HepG2 (cell line): ENCODE results near the gene LRRC45. TPM values are rescaled to one million over a fixed set of nuclear protein-coding genes. Genes with fewer than 3 reads are reported as not detected.

Experiments used
- CREB1 ChIP-seq, 2 experiments: fragments of 450-650 bp in 1 of 2; IDR thresholded peaks; 2 replicates each; pipeline ENCODE4 v1.6.1; 2016 to 2017; ENCODE audit warnings: control low read depth in 1 of 2, mild to moderate bottlenecking in 1 of 2, missing compliant biosample characterization in 1 of 2, missing genetic modification characterization in 1 of 2
- GPBP1L1 ChIP-seq: sonication (generic); formaldehyde crosslinking; IDR thresholded peaks from 2 replicates; pipeline ENCODE4 v1.5.0; 2020; ENCODE audit warnings: mild to moderate bottlenecking, missing genetic modification reagents
- KLF6 ChIP-seq: IDR thresholded peaks from 2 replicates; pipeline ENCODE4 v1.8.0; 2016; ENCODE audit warnings: missing biosample characterization, missing genetic modification reagents
- NONO ChIP-seq, 2 experiments: fragments of 450-650 bp in 1 of 2; sonication (generic) in 1 of 2; formaldehyde crosslinking in 1 of 2; IDR thresholded peaks in 1 of 2; conservative IDR thresholded peaks in 1 of 2; 2 replicates each; pipeline versions ENCODE4 v1.6.1 to v1.8.0; 2017 to 2022; ENCODE audit warnings: mild to moderate bottlenecking in 1 of 2, missing genetic modification reagents in 1 of 2, moderate library complexity in 1 of 2
- NR3C1 ChIP-seq: sonication (generic); formaldehyde crosslinking; IDR thresholded peaks from 2 replicates; pipeline ENCODE4 v1.4.0; 2020; ENCODE audit warnings: missing genetic modification reagents
- RORA ChIP-seq: sonication (generic); formaldehyde crosslinking; IDR thresholded peaks from 2 replicates; pipeline ENCODE4 v1.5.0; 2020; ENCODE audit warnings: mild to moderate bottlenecking, missing genetic modification reagents, moderate library complexity
- STAT5B ChIP-seq: sonication (generic); formaldehyde crosslinking; IDR thresholded peaks from 2 replicates; pipeline ENCODE4 v1.4.0; 2020; ENCODE audit warnings: missing genetic modification reagents
- TEAD3 ChIP-seq: optimal IDR thresholded peaks from 2 replicates; pipeline ENCODE3; 2016; ENCODE audit warnings: borderline replicate concordance
- ZFY ChIP-seq: sonication (generic); formaldehyde crosslinking; IDR thresholded peaks from 2 replicates; pipeline ENCODE4 v1.4.0; 2020; ENCODE audit warnings: missing genetic modification reagents
- ZKSCAN8 ChIP-seq: IDR thresholded peaks from 2 replicates; pipeline ENCODE4 v1.6.1; 2016; ENCODE audit warnings: borderline replicate concordance, missing genetic modification reagents, missing compliant biosample characterization
- ZNF142 ChIP-seq: sonication (generic); formaldehyde crosslinking; IDR thresholded peaks from 2 replicates; pipeline ENCODE4 v1.4.0; 2020; ENCODE audit warnings: missing genetic modification reagents
- ZNF354B ChIP-seq: sonication (generic); formaldehyde crosslinking; IDR thresholded peaks from 2 replicates; pipeline ENCODE4 v1.8.0; 2022; ENCODE audit warnings: mild to moderate bottlenecking, missing genetic modification reagents
- ZNF446 ChIP-seq: sonication (generic); formaldehyde crosslinking; IDR thresholded peaks from 2 replicates; pipeline ENCODE4 v1.5.0; 2020; ENCODE audit warnings: mild to moderate bottlenecking, missing genetic modification reagents
- ZNF746 ChIP-seq: sonication (generic); formaldehyde crosslinking; IDR thresholded peaks from 2 replicates; pipeline ENCODE4 v1.8.0; 2022; ENCODE audit warnings: mild to moderate bottlenecking, missing genetic modification reagents
- polyA plus RNA-seq, 8 experiments: library from polyadenylated mRNA; depleted of rRNA in 3 of 8; stranded (reverse) in 7 of 8; unstranded in 1 of 8; fragments of >200 nt; fragmentation: Illumina TruSeq in 4 of 8; extraction: Trizol in 4 of 8; gene quantifications; 2 replicates each; pipeline versions ENCODE4 v1.2.1 to v1.2.3, GENCODE V29; 2011 to 2016; ENCODE audit warnings: low read depth in 4 of 8, missing spikeins in 1 of 8, mixed read lengths in 1 of 8; ENCODE audit not compliant: insufficient read depth in 1 of 8
- total RNA-seq, 5 experiments: library from RNA; depleted of rRNA; stranded (reverse); fragments of >200 nt; fragmentation: Illumina TruSeq; extraction: Trizol; gene quantifications; 2 replicates each; pipeline ENCODE4 v1.2.3, GENCODE V29; 2016; ENCODE audit warnings: low read depth in 1 of 5
- TF ChIP-seq, protein P1 (sequence below): sonication (generic); formaldehyde crosslinking; IDR thresholded peaks from 2 replicates; pipeline ENCODE4 v1.4.0; 2020; ENCODE audit warnings: missing genetic modification reagents
- TF ChIP-seq, protein P2 (sequence below): sonication (generic); formaldehyde crosslinking; IDR thresholded peaks from 2 replicates; pipeline ENCODE4 v1.4.0; 2020; ENCODE audit warnings: missing genetic modification reagents

Gene LRRC45
- total and polyA plus RNA-seq, 2 of the 13 experiments (the other 11 are each of a cell fraction or from before 2014, with no cell fraction given): 11.6 to 48.1 TPM

GRCh38 chr17:82003411-82004381 is 19.4 kb upstream of the LRRC45 start (continued):
- TF ChIP-seq, protein P1, sequence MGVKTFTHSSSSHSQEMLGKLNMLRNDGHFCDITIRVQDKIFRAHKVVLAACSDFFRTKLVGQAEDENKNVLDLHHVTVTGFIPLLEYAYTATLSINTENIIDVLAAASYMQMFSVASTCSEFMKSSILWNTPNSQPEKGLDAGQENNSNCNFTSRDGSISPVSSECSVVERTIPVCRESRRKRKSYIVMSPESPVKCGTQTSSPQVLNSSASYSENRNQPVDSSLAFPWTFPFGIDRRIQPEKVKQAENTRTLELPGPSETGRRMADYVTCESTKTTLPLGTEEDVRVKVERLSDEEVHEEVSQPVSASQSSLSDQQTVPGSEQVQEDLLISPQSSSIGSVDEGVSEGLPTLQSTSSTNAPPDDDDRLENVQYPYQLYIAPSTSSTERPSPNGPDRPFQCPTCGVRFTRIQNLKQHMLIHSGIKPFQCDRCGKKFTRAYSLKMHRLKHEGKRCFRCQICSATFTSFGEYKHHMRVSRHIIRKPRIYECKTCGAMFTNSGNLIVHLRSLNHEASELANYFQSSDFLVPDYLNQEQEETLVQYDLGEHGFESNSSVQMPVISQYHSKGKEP (CRISPR knock-in tag): no peak
- TF ChIP-seq TEAD3 (CRISPR knock-in tag) (peak; percentile 91), ZNF142 (CRISPR knock-in tag) (peak; percentile 57; the same call in 1 of the 2 replicates), NONO (IDR thresholded peaks at IDR 0.05) (no peak), NONO (CRISPR knock-in tag; conservative IDR thresholded peaks at IDR 0.05) (peak; percentile 71), ZKSCAN8 (CRISPR knock-in tag) (0 out of 2 replicates have a peak, but pooled peaks have one; percentile 73), CREB1 (IDR thresholded peaks at IDR 0.05) (no peak), CREB1 (CRISPR knock-in tag; IDR thresholded peaks at IDR 0.05) (no peak), ZFY (peak; percentile 87), KLF6 (CRISPR knock-in tag) (peak; percentile 93), NR3C1 (CRISPR knock-in tag) (no peak), ZNF446 (CRISPR knock-in tag) (no peak), GPBP1L1 (CRISPR knock-in tag) (no peak), STAT5B (0 out of 2 replicates have a peak, but pooled peaks have one; percentile 19), RORA (CRISPR knock-in tag) (no peak), ZNF746 (peak; percentile 90), ZNF354B (CRISPR knock-in tag) (peak; percentile 73; the same call in 1 of the 2 replicates)
- TF ChIP-seq, protein P2, sequence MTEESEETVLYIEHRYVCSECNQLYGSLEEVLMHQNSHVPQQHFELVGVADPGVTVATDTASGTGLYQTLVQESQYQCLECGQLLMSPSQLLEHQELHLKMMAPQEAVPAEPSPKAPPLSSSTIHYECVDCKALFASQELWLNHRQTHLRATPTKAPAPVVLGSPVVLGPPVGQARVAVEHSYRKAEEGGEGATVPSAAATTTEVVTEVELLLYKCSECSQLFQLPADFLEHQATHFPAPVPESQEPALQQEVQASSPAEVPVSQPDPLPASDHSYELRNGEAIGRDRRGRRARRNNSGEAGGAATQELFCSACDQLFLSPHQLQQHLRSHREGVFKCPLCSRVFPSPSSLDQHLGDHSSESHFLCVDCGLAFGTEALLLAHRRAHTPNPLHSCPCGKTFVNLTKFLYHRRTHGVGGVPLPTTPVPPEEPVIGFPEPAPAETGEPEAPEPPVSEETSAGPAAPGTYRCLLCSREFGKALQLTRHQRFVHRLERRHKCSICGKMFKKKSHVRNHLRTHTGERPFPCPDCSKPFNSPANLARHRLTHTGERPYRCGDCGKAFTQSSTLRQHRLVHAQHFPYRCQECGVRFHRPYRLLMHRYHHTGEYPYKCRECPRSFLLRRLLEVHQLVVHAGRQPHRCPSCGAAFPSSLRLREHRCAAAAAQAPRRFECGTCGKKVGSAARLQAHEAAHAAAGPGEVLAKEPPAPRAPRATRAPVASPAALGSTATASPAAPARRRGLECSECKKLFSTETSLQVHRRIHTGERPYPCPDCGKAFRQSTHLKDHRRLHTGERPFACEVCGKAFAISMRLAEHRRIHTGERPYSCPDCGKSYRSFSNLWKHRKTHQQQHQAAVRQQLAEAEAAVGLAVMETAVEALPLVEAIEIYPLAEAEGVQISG (CRISPR knock-in tag): peak; percentile 35; the same call in 1 of the 2 replicates
